Upper lobe of left lung (tissue), 4 donors: Measurements from ENCODE around the gene ACSL1.

Source experiments
- CTCF ChIP-seq, 6 experiments: fragments of 450-650 bp in 4 of 6; fragments of 200-600 bp in 2 of 6; sonication (generic) in 2 of 6; IDR thresholded peaks; one replicate each; pipeline ENCODE4 v1.5.1; 2016 to 2019; ENCODE audit warnings: antibody characterized with exemption in 6 of 6
- POLR2A ChIP-seq, 4 donors: fragments of 450-650 bp; IDR thresholded peaks; one replicate each; pipeline ENCODE4 v1.5.1; 2016 to 2017; ENCODE audit warnings: antibody characterized with exemption in 4 of 4, mild to moderate bottlenecking in 2 of 4
- POLR2AphosphoS5 ChIP-seq, 2 donors: sonication (generic); formaldehyde crosslinking; IDR thresholded peaks; one replicate each; pipeline ENCODE4 v1.5.1; 2017; ENCODE audit warnings: antibody characterized with exemption in 2 of 2

GRCh38 chr4:184764601-184765000 is 61.2 kb downstream of the ACSL1 start:
- TF ChIP-seq CTCF (IDR thresholded peaks at IDR 0.05) (no peak), POLR2A (IDR thresholded peaks at IDR 0.05) (no peak), POLR2AphosphoS5 (IDR thresholded peaks at IDR 0.05) (no peak)
